AG10803 (cell line): Measurements from ENCODE around the gene NSUN6.
"Not testable (repeated sequence)": the region's sequence is repeated elsewhere in the genome, so short reads cannot be mapped to it uniquely, and the experiment has no call there.

Experiments
- DNase-seq: peaks from one replicate; pipeline ENCODE4 v3.0.0; 2010; ENCODE audit warnings: low read depth
- H3K4me3 ChIP-seq: 2 replicates; pipeline ENCODE4 v1.5.1; 2011; ENCODE audit warnings: mild to moderate bottlenecking, low read length, control low read depth
- TF ChIP-seq, protein P1 (sequence below): conservative IDR thresholded peaks from 2 replicates; pipeline ENCODE4 v1.5.1; 2011; ENCODE audit warnings: mild to moderate bottlenecking, low read length, control low read depth, inconsistent platforms

Gene NSUN6

DNA sequence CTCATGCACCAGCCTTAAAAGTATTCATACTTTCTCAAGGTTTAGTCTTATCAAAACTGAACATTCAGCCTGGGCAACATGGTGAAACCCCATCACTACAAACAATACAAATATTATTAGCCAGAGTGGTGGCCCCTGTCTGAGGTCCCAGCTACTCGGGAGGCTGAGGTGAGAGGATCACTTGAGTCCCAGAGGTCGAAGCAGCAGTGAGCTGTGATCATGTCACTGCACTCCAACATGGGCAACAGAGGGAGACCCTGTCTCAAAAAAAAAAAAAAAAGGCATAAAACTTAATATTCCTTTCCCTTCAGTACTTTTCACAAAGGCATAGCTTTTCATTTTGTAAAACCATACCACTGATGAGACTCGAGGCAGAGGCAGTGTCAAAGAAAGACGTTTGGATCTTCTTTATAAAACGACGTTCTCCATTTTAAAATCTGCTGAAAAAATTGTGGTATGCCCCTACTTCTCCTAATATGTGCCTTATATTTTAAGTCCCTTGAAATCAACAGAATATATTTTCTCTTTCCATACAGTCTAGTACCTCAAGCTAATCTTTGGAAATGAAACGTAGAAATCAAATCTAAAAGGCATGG is 1.9 kb downstream of the NSUN6 start:
- TF ChIP-seq, protein P1, sequence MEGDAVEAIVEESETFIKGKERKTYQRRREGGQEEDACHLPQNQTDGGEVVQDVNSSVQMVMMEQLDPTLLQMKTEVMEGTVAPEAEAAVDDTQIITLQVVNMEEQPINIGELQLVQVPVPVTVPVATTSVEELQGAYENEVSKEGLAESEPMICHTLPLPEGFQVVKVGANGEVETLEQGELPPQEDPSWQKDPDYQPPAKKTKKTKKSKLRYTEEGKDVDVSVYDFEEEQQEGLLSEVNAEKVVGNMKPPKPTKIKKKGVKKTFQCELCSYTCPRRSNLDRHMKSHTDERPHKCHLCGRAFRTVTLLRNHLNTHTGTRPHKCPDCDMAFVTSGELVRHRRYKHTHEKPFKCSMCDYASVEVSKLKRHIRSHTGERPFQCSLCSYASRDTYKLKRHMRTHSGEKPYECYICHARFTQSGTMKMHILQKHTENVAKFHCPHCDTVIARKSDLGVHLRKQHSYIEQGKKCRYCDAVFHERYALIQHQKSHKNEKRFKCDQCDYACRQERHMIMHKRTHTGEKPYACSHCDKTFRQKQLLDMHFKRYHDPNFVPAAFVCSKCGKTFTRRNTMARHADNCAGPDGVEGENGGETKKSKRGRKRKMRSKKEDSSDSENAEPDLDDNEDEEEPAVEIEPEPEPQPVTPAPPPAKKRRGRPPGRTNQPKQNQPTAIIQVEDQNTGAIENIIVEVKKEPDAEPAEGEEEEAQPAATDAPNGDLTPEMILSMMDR: no peak
- no peak for DNase-seq

DNA sequence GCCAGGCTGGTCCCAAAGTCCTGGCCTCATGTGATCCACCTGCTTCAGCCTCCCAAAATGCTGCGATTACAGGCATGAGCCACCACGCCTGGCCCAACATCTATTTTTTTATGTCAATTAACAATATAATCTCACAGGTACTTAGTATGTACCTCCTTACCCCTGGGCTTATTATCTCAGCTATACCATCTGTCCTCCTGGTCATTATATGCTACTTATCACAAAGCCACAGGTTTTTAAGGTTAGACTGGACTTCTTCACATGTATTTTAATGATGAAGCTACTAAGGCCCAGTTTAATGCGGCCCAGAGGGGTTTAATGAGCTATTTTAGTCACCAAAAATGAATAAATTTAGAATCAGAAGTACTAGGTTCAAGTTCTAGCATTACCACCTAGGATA is 3.4 kb downstream of the NSUN6 start:
- DNase-seq: no peak
- H3K4me3 ChIP-seq: no peak overlapping the region
- TF ChIP-seq, protein P1: no peak

More for the DNA sequence above, 1.9 kb downstream of the NSUN6 start:
- H3K4me3 ChIP-seq: no peak overlapping the region

DNA sequence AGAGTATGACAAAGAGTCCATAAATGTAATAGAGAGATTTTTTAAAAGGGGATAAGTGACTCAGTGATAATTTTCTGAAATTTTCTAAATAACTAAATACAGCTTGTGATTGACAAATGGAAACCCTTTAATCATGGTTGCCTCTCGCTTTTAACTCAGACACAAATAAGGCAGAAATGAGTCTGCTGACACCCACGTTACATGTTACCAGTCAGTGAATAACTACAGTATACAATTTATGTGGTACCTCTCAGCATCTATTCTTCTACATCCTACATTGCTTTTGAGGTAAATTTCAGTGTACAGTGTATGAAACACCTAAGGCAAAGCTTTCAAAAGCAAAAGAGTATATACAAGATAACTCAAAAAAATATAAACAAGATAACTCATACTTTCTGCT is 4.2 kb downstream of the NSUN6 start:
- DNase-seq: no peak
- TF ChIP-seq, protein P1: no peak
- H3K4me3 ChIP-seq: no peak overlapping the region

DNA sequence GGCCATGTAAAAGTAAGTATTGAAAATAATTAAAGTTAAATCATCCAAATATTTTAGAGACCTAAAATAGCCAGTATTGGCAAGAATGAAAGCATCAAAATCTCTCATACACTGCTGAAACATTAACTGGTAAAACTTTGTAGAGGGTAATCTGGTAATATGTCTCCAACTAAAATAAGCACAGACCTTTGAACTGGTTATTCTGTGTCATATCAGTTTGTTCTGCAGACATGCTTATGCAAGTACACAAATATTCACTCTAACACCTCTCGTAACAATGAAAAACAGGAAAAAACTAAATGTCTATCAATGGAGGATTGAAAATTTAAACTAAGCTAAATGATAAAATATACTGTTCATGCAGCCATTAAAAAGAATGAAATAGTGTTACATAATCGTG is 11.7 kb downstream of the NSUN6 start:
- not testable (repeated sequence) for H3K4me3 ChIP-seq, DNase-seq

DNA sequence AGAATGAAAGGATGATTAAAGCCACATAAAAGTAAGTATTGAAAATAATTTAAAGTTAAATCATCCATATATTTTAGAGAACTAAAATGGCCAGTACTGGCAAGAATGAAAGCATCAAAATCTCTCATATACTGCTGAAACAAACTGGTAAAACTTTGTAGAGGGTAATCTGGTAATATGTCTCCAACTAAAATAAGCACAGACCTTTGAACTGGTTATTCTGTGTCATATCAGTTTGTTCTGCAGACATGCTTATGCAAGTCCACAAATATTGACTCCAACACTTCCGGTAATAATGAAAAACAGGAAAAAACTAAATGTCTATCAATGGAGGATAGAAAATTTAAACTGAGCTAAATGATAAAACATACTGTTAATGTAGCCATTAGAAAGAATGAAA is 14.0 kb downstream of the NSUN6 start:
- not testable (repeated sequence) for DNase-seq, H3K4me3 ChIP-seq

DNA sequence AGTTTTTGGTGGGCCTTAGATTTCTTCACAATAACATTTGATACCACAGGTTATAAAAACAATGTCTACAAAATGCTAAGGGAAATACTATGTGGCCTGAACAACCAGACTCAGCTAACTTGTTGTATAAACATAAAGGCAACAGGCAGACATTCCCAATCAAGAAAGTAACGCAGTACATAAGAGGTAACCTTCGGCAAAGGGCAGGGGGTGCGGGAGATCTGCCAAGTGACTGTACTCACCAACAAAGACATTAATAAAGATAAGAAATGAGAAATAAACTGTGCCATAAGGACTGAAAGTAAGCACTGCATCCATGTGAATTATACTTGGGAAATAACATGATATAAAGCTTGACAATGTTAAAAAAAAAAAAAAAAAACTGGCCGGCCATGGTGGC is 15.4 kb downstream of the NSUN6 start:
- no peak for DNase-seq
- no peak overlapping the region for H3K4me3 ChIP-seq
- TF ChIP-seq, protein P1: no peak

DNA sequence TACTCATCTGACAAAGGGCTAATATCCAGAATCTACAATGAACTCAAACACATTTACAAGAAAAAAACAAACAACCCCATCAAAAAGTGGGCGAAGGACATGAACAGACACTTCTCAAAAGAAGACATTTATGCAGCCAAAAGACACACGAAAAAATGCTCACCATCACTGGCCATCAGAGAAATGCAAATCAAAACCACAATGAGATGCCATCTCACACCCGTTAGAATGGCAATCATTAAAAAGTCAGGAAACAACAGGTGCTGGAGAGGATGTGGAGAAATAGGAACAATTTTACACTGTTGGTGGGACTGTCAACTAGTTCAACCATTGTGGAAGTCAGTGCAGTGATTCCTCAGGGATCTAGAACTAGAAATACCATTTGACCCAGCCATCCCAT is 18.9 kb downstream of the NSUN6 start:
- H3K4me3 ChIP-seq, DNase-seq: not testable (repeated sequence)

DNA sequence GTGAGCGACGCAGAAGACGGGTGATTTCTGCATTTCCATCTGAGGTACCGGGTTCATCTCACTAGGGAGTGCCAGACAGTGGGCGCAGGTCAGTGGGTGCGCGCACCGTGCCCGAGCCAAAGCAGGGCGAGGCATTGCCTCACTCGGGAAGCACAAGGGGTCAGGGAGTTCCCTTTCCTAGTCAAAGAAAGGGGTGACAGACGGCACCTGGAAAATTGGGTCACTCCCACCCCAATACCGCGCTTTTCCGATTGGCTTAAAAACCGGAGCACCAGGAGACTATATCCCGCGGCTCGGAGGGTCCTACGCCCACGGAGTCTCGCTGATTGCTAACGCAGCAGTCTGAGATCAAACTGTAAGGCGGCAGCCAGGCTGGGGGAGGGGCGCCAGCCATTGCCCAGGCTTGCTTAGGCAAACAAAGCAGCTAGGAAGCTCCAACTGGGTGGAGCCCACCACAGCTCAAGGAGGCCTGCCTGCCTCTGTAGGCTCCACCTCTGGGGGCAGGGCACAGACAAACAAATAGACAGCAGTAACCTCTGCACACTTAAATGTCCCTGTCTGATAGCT is 23.9 kb downstream of the NSUN6 start:
- DNase-seq: peak; percentile 68
- peak overlapping the region; percentile 67 for H3K4me3 ChIP-seq

DNA sequence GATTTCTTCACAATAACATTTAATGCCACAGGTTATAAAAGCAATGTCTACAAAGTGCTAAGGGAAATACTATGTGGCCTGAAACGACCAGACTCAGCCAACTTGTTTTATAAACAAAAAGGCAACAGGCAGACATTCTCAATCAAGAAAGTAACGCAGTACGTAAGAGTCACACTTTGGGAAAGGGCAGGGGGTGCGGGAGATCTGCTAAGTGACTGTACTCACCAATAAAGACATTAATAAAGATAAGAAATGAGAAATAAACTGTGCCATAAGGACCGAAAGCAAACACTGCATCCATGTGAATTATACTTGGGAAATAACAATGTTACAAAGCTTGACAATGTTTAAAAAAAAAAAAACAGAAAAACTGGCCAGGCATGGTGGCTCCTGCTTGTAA is 25.5 kb downstream of the NSUN6 start:
- DNase-seq: no peak
- TF ChIP-seq, protein P1: no peak
- no peak overlapping the region for H3K4me3 ChIP-seq

DNA sequence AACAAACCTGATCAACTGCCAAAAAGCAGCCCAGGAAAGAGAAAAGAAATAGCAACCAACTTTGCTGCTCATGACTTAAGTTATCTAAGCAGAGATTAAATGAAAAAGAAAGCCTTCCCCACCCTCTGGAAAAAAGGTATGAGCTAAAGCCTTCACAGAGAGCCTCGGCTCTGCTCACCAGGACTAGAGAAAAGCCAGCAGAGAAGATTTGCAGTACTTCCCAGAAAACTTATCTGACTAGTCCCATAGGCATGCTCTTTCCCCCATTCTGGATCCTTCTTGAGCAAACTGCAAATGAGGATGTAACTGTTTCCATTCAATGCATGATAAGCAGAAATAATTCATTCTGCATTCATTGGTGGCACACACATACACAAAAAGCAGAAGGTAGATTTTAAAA is 27.7 kb downstream of the NSUN6 start:
- DNase-seq: peak; percentile 56

More for the DNA sequence above, 27.7 kb downstream of the NSUN6 start:
- H3K4me3 ChIP-seq: not testable (repeated sequence)
